H1 (cell line): ENCODE results near the gene RAB7B.

Experiments
- ATF3 ChIP-seq: IDR thresholded peaks from 2 replicates; pipeline ENCODE4 v1.6.1; 2011; ENCODE audit warnings: low read depth, mild to moderate bottlenecking, low read length; ENCODE audit not compliant: insufficient read depth
- CTCF ChIP-seq, 3 experiments: IDR thresholded peaks; 1 replicate in 2 of 3; 2 replicates in 1 of 3; pipeline versions ENCODE4 v1.5.1 to v1.6.1; 2011; ENCODE audit warnings: low read length in 3 of 3, mild to moderate bottlenecking in 3 of 3, inconsistent platforms in 2 of 3, low read depth in 1 of 3, moderate library complexity in 1 of 3; ENCODE audit not compliant: insufficient read depth in 1 of 3; ENCODE audit errors: control extremely low read depth in 1 of 3
- GABPA ChIP-seq: IDR thresholded peaks from 2 replicates; pipeline ENCODE4 v1.6.1; 2011; ENCODE audit warnings: mild to moderate bottlenecking, low read length, moderate library complexity, borderline replicate concordance; ENCODE audit not compliant: insufficient read depth
- POLR2A ChIP-seq, 2 experiments: IDR thresholded peaks; 1 replicate in 1 of 2; 2 replicates in 1 of 2; pipeline ENCODE4 v1.6.1; 2011; ENCODE audit warnings: low read depth in 2 of 2, low read length in 2 of 2, mild to moderate bottlenecking in 2 of 2; ENCODE audit errors: control extremely low read depth in 1 of 2

- TF ChIP-seq POLR2A (IDR thresholded peaks at IDR 0.05; ENCODE audit: control extremely low read depth in 1 of 2, low read depth in 2 of 2, low read length in 2 of 2) (no peak), ATF3 (no peak), GABPA (no peak), CTCF (IDR thresholded peaks at IDR 0.05; ENCODE audit: control extremely low read depth in 1 of 3, insufficient read depth in 1 of 3, low read depth in 1 of 3, low read length in 3 of 3) (no peak)
Measured at GRCh38 chr1:206039046-206039973, 36.1 kb upstream of the RAB7B start.
